GM23338 (cell line): Measurements from ENCODE around the gene HDDC3.

Experiments
- CREB1 ChIP-seq: fragments of 250-450 bp; sonication (Bioruptor Pico); IDR thresholded peaks from 2 replicates; pipeline ENCODE4 v1.5.0; 2020; ENCODE audit warnings: low read depth, mild to moderate bottlenecking, moderate library complexity
- CTCF ChIP-seq, 2 experiments: fragments of 200-600 bp in 1 of 2; sonication (generic) in 1 of 2; conservative IDR thresholded peaks; 2 replicates each; pipeline versions ENCODE4 v1.5.1 to v1.6.1; 2016 to 2017; ENCODE audit warnings: antibody characterized with exemption in 2 of 2, low read depth in 2 of 2, mild to moderate bottlenecking in 2 of 2, moderate library complexity in 1 of 2
- EZH2 ChIP-seq: fragments of 200-600 bp; sonication (generic); IDR thresholded peaks from one replicate; pipeline ENCODE4 v1.8.0; 2017; ENCODE audit warnings: antibody characterized with exemption, mild to moderate bottlenecking, low read depth; ENCODE audit not compliant: unreplicated experiment
- EZH2phosphoT487 ChIP-seq: fragments of 200-600 bp; sonication (generic); IDR thresholded peaks from one replicate; pipeline ENCODE4 v1.8.1; 2018; ENCODE audit warnings: antibody characterized with exemption; ENCODE audit not compliant: unreplicated experiment
- JUNB ChIP-seq: IDR thresholded peaks from one replicate; pipeline ENCODE4 v1.6.1; 2016; ENCODE audit warnings: antibody characterized with exemption; ENCODE audit not compliant: unreplicated experiment
- POLR2AphosphoS5 ChIP-seq: IDR thresholded peaks from 2 replicates; pipeline ENCODE4 v1.6.1; 2016; ENCODE audit warnings: antibody characterized with exemption, low read depth
- REST ChIP-seq: IDR thresholded peaks from one replicate; pipeline ENCODE4 v1.6.1; 2018; ENCODE audit warnings: antibody characterized with exemption; ENCODE audit not compliant: unreplicated experiment
- STAT1 ChIP-seq: IDR thresholded peaks from one replicate; pipeline ENCODE4 v1.6.1; 2016; ENCODE audit warnings: antibody characterized with exemption; ENCODE audit not compliant: unreplicated experiment
- ZNF114 ChIP-seq: fragments of 250-450 bp; sonication (Bioruptor Pico); IDR thresholded peaks from 2 replicates; pipeline ENCODE4 v1.5.0; 2020; ENCODE audit warnings: mild to moderate bottlenecking, moderate library complexity
- ZNF331 ChIP-seq: fragments of 250-450 bp; sonication (Bioruptor Pico); IDR thresholded peaks from 2 replicates; pipeline ENCODE4 v1.5.0; 2020; ENCODE audit warnings: low read depth, mild to moderate bottlenecking, moderate library complexity
- TF ChIP-seq, protein P1 (sequence below): IDR thresholded peaks from 2 replicates; pipeline ENCODE4 v1.6.1; 2016; ENCODE audit warnings: antibody characterized with exemption

DNA sequence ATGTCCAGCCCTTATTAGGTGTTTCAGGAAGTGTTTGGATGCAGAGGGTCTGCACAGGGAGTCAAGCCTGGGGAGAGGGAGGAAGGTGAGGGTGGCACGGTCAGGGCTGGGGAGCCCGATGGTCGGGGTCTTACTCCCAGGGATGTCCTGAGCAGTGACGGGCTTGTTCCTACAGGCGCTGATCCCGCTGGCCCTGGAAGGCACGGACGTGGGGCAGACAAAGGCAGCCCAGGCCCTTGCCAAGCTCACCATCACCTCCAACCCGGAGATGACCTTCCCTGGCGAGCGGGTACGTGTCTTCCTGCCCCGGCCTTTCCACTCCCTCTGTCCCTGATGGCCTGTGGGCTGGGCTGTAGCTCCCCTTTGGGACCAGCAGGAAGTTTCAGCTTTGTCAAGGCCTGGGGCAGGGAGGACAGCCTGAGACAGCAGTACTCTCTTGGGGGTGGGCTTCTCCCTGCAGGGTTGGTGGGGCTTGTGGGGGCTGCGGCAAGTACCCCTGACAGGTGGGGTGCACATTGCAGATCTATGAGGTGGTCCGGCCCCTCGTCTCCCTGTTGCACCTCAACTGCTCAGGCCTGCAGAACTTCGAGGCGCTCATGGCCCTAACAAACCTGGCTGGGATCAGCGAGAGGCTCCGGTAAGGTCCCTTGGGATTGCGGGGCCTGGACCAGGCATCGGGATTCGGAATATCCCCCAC lies 17.8 kb upstream of the HDDC3 start:
- TF ChIP-seq POLR2AphosphoS5 = no peak
- TF ChIP-seq CTCF (conservative IDR thresholded peaks at IDR 0.05; ENCODE audit: low read depth in 2 of 2) = no peak
- TF ChIP-seq CREB1 (CRISPR knock-in tag) = no peak
- TF ChIP-seq EZH2phosphoT487 = no peak
- no peak for TF ChIP-seq REST
- TF ChIP-seq EZH2 = no peak
- no peak for TF ChIP-seq JUNB
- no peak for TF ChIP-seq ZNF114 (CRISPR knock-in tag)
- TF ChIP-seq, protein P1, sequence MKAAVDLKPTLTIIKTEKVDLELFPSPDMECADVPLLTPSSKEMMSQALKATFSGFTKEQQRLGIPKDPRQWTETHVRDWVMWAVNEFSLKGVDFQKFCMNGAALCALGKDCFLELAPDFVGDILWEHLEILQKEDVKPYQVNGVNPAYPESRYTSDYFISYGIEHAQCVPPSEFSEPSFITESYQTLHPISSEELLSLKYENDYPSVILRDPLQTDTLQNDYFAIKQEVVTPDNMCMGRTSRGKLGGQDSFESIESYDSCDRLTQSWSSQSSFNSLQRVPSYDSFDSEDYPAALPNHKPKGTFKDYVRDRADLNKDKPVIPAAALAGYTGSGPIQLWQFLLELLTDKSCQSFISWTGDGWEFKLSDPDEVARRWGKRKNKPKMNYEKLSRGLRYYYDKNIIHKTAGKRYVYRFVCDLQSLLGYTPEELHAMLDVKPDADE = no peak
- TF ChIP-seq ZNF331 (CRISPR knock-in tag) = no peak
- no peak for TF ChIP-seq STAT1
